ENCODE measurements around the gene ZNF774.

- TF ChIP-seq, protein P1, sequence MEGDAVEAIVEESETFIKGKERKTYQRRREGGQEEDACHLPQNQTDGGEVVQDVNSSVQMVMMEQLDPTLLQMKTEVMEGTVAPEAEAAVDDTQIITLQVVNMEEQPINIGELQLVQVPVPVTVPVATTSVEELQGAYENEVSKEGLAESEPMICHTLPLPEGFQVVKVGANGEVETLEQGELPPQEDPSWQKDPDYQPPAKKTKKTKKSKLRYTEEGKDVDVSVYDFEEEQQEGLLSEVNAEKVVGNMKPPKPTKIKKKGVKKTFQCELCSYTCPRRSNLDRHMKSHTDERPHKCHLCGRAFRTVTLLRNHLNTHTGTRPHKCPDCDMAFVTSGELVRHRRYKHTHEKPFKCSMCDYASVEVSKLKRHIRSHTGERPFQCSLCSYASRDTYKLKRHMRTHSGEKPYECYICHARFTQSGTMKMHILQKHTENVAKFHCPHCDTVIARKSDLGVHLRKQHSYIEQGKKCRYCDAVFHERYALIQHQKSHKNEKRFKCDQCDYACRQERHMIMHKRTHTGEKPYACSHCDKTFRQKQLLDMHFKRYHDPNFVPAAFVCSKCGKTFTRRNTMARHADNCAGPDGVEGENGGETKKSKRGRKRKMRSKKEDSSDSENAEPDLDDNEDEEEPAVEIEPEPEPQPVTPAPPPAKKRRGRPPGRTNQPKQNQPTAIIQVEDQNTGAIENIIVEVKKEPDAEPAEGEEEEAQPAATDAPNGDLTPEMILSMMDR (IDR thresholded peaks at IDR 0.05), result no peak
- TF ChIP-seq EZH2 (IDR thresholded peaks at IDR 0.05) (no peak), EZH2phosphoT487 (IDR thresholded peaks at IDR 0.05) (no peak)
Measured at GRCh38 chr15:90387534-90388461, 35.7 kb downstream of the ZNF774 start, which contains the start of gene IQGAP1.

All from neural progenitor cell (in vitro differentiated cells).